MCF 10A (cell line): ENCODE measurements around the gene KRT27. TPM values are rescaled to one million over a fixed set of nuclear protein-coding genes. Genes with fewer than 3 reads are reported as not detected.

Source experiments
- BruUV-seq: library from RNA; stranded (reverse); fragments of 400-500 nt; replicated peaks from 2 replicates; lab custom pipeline; 2021; lab: Mats Ljungman, UMichigan
- CTCF ChIA-PET: fragments of 300-600 bp; sonication (Branson Sonifier 250); formaldehyde crosslinking; extraction: SDS; loops from one replicate; lab custom pipeline; 2021; ENCODE audit warnings: antibody characterized with exemption, inconsistent platforms; lab: Yijun Ruan, JAX
- POLR2A ChIA-PET: fragments of 300-600, 350-650 bp; sonication (Branson Sonifier 250); formaldehyde crosslinking; extraction: SDS; loops from one replicate; lab custom pipeline; 2020; ENCODE audit warnings: antibody characterized with exemption, inconsistent platforms; lab: Yijun Ruan, JAX
- DNase-seq: peaks from one replicate; pipeline ENCODE4 v3.0.0-alpha.2; 2018; ENCODE audit not compliant: unreplicated experiment
- H3K27ac Mint-ChIP-seq: one replicate; pipeline ENCODE4 v1.8.0; 2022; ENCODE audit warnings: mild to moderate bottlenecking, low read depth, mixed read lengths; ENCODE audit not compliant: unreplicated experiment
- H3K27me3 Mint-ChIP-seq: one replicate; pipeline ENCODE4 v1.8.0; 2022; ENCODE audit warnings: mixed read lengths; ENCODE audit not compliant: insufficient read depth, unreplicated experiment
- H3K36me3 Mint-ChIP-seq: one replicate; pipeline ENCODE4 v1.8.0; 2022; ENCODE audit warnings: mild to moderate bottlenecking, moderate library complexity, mixed read lengths; ENCODE audit not compliant: insufficient read depth, unreplicated experiment
- H3K4me1 Mint-ChIP-seq: one replicate; pipeline ENCODE4 v1.8.0; 2022; ENCODE audit warnings: mixed read lengths; ENCODE audit not compliant: insufficient read depth, unreplicated experiment
- H3K4me3 Mint-ChIP-seq: one replicate; pipeline ENCODE4 v1.8.0; 2022; ENCODE audit warnings: mild to moderate bottlenecking, moderate library complexity, mixed read lengths; ENCODE audit not compliant: unreplicated experiment
- H3K9me3 Mint-ChIP-seq: one replicate; pipeline ENCODE4 v1.8.0; 2022; ENCODE audit warnings: mixed read lengths; ENCODE audit not compliant: unreplicated experiment
- intact Hi-C: fragments of 100-400 bp; cut with micrococcal nuclease; formaldehyde crosslinking; loops from 2 replicates; pipeline ENCODE4 v1.14.1; 2022
- total RNA-seq: library from RNA; stranded (reverse); gene quantifications from 2 replicates; pipeline ENCODE4 v1.2.3, GENCODE V29; 2022
- TF ChIP-seq, protein P1 (sequence below): fragments of 200-600 bp; IDR thresholded peaks from one replicate; pipeline ENCODE4 v1.8.0; 2022; ENCODE audit warnings: antibody characterized with exemption, mild to moderate bottlenecking; ENCODE audit not compliant: unreplicated experiment

Gene KRT27
- total RNA-seq, 1 experiment from 2014 or later, result not detected

DNA sequence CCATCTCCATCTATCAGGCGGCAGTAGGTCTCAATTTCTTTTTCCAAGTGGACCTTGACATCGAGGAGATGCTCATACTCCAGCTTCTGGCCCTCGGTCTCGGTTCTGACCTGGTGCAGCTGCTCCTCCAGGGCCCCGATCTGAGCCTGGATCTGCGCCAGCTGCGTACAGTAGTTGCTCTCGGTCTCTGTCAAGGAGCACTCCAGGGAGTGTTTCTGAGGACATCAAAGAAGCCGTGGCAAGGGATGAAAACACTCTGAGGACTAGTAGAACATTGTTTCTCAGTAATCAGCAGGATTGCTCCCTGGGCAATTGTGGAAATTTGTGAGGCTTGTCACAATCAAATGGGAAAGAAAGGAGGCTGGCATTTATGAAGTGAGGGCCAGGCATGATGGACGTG lies 11.5 kb upstream of the KRT27 start:
- intact Hi-C loops, result no loop called here
- CTCF ChIA-PET, result interaction anchor here (2.9 to 6.6 kb wide), 2 partner anchors 174 to 178 kb away, joined by 35 to 68 read pairs; no protein-coding TSS in a partner anchor
- no peak for DNase-seq
- Mint-ChIP-seq H3K27me3 (peaks cover 15% of the 10 kb centered on the region), H3K9me3 (no peaks in the 10 kb centered on the region), H3K36me3 (no peaks in the 10 kb centered on the region), H3K4me3 (no peak overlapping the region), H3K27ac (no peak overlapping the region), H3K4me1 (no peaks in the 10 kb centered on the region)
- TF ChIP-seq, protein P1, sequence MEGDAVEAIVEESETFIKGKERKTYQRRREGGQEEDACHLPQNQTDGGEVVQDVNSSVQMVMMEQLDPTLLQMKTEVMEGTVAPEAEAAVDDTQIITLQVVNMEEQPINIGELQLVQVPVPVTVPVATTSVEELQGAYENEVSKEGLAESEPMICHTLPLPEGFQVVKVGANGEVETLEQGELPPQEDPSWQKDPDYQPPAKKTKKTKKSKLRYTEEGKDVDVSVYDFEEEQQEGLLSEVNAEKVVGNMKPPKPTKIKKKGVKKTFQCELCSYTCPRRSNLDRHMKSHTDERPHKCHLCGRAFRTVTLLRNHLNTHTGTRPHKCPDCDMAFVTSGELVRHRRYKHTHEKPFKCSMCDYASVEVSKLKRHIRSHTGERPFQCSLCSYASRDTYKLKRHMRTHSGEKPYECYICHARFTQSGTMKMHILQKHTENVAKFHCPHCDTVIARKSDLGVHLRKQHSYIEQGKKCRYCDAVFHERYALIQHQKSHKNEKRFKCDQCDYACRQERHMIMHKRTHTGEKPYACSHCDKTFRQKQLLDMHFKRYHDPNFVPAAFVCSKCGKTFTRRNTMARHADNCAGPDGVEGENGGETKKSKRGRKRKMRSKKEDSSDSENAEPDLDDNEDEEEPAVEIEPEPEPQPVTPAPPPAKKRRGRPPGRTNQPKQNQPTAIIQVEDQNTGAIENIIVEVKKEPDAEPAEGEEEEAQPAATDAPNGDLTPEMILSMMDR, result no peak
- no TSS peak for BruUV-seq
- POLR2A ChIA-PET, result interaction anchor here (1.2 to 1.5 kb wide), 2 partner anchors 171 to 174 kb away, joined by 3 to 4 read pairs; no protein-coding TSS in a partner anchor

- intact Hi-C loops, result loop anchor here (1.0 kb wide), 2 partner anchors 172 to 177 kb away; no protein-coding TSS in a partner anchor
- H3K27ac Mint-ChIP-seq, result no peak overlapping the region
These were observed 9.6 kb upstream of the KRT27 start for GRCh38 chr17:40791787-40792436.

GRCh38 chr17:40791111-40791510 lies 8.8 kb upstream of the KRT27 start:
- Mint-ChIP-seq H3K4me3 (no peak overlapping the region), H3K36me3 (no peaks in the 10 kb centered on the region), H3K4me1 (no peaks in the 10 kb centered on the region), H3K9me3 (no peaks in the 10 kb centered on the region), H3K27ac (no peak overlapping the region), H3K27me3 (peaks cover 10% of the 10 kb centered on the region)
- POLR2A ChIA-PET, result interaction anchor here (0.8 to 2.1 kb wide), 4 partner anchors 94 to 176 kb away, joined by 3 to 7 read pairs (median 4); no protein-coding TSS in a partner anchor
- DNase-seq, result no peak
- CTCF ChIA-PET, result interaction anchor here (0.6 to 6.6 kb wide), 20 partner anchors 9 to 831 kb away, joined by 3 to 68 read pairs (median 3); partner anchors contain the start of genes KRT27 and KRTAP29-1
- intact Hi-C loops, result loop anchor here (1.0 kb wide), 1 partner anchor 171 kb away; no protein-coding TSS in a partner anchor
- TF ChIP-seq, protein P1, result no peak
- no TSS peak for BruUV-seq

More at GRCh38 chr17:40791787-40792436, 9.6 kb upstream of the KRT27 start:
- H3K27me3 Mint-ChIP-seq, result peaks cover 15% of the 10 kb centered on the region
- no peaks in the 10 kb centered on the region for H3K9me3 Mint-ChIP-seq
- no peaks in the 10 kb centered on the region for H3K4me1 Mint-ChIP-seq
- BruUV-seq, result no TSS peak
- CTCF ChIA-PET, result interaction anchor here (0.6 to 6.6 kb wide), 22 partner anchors 10 to 871 kb away, joined by 3 to 68 read pairs (median 3); partner anchors contain the start of genes KRT27 and SMARCE1
- no peak overlapping the region for H3K4me3 Mint-ChIP-seq
- DNase-seq, result peak; percentile 49
- TF ChIP-seq, protein P1, result peak; percentile 56
- POLR2A ChIA-PET, result interaction anchor here (0.6 to 2.1 kb wide), 9 partner anchors 17 to 225 kb away, joined by 3 to 7 read pairs (median 3); partner anchors contain the start of gene SMARCE1
- no peaks in the 10 kb centered on the region for H3K36me3 Mint-ChIP-seq

GRCh38 chr17:40779181-40779909 lies 3.0 kb downstream of the KRT27 start:
- peaks cover 54% of the 10 kb centered on the region for H3K27me3 Mint-ChIP-seq
- DNase-seq, result no peak
- no peaks in the 10 kb centered on the region for H3K9me3 Mint-ChIP-seq
- ChIA-PET CTCF (interaction anchor here (0.7 to 1.1 kb wide), 3 partner anchors 12 to 372 kb away, joined by 3 to 4 read pairs (median 3); no protein-coding TSS in a partner anchor), POLR2A (no interaction called here)
- no peak overlapping the region for H3K27ac Mint-ChIP-seq
- BruUV-seq, result no TSS peak
- intact Hi-C loops, result no loop called here
- no peaks in the 10 kb centered on the region for H3K36me3 Mint-ChIP-seq
- TF ChIP-seq, protein P1, result no peak
- H3K4me3 Mint-ChIP-seq, result no peak overlapping the region
- H3K4me1 Mint-ChIP-seq, result no peaks in the 10 kb centered on the region
